ENCODE results near the gene KIRREL3.
A peak's percentile ranks its signal among the peaks of the same experiment; 100 is the strongest.

Gene KIRREL3

GRCh38 chr11:126624506-126624905, 376.1 kb downstream of the KIRREL3 start:
- no peak for DNase-seq

GRCh38 chr11:126619516-126619915, 381.1 kb downstream of the KIRREL3 start:
- no peak for DNase-seq

- no peak for DNase-seq
Measured at GRCh38 chr11:126615845-126616244, 384.7 kb downstream of the KIRREL3 start.

- DNase-seq, result no peak
Measured at GRCh38 chr11:126613272-126613671, 387.3 kb downstream of the KIRREL3 start.

GRCh38 chr11:126612671-126613070, 387.9 kb downstream of the KIRREL3 start:
- no peak for DNase-seq

GRCh38 chr11:126611438-126611837, 389.1 kb downstream of the KIRREL3 start:
- no peak for DNase-seq

GRCh38 chr11:126608658-126609057, 391.9 kb downstream of the KIRREL3 start:
- DNase-seq, result no peak

GRCh38 chr11:126607776-126608541, 392.6 kb downstream of the KIRREL3 start:
- DNase-seq, result no peak

GRCh38 chr11:126607374-126607773, 393.2 kb downstream of the KIRREL3 start:
- DNase-seq, result peak; percentile 58

- no peak for DNase-seq
Measured at GRCh38 chr11:126606484-126606883, 394.1 kb downstream of the KIRREL3 start.

GRCh38 chr11:126604461-126604860, 396.1 kb downstream of the KIRREL3 start:
- no peak for DNase-seq

GRCh38 chr11:126603486-126603885, 397.1 kb downstream of the KIRREL3 start:
- no peak for DNase-seq

- DNase-seq, result no peak
Measured at GRCh38 chr11:126602993-126603392, 397.6 kb downstream of the KIRREL3 start.

- no peak for DNase-seq
Measured at GRCh38 chr11:126602349-126602940, 398.1 kb downstream of the KIRREL3 start.

- no peak for DNase-seq
Measured at GRCh38 chr11:126601550-126602215, 398.9 kb downstream of the KIRREL3 start.

GRCh38 chr11:126601136-126601535, 399.4 kb downstream of the KIRREL3 start:
- no peak for DNase-seq

- DNase-seq, result no peak
Measured at GRCh38 chr11:126599217-126599897, 401.2 kb downstream of the KIRREL3 start.

- DNase-seq, result no peak
Measured at GRCh38 chr11:126598344-126599216, 402.0 kb downstream of the KIRREL3 start.

- DNase-seq, result no peak
Measured at GRCh38 chr11:126597041-126597440, 403.5 kb downstream of the KIRREL3 start.

- DNase-seq, result no peak
Measured at GRCh38 chr11:126596474-126596873, 404.1 kb downstream of the KIRREL3 start.

- no peak for DNase-seq
Measured at GRCh38 chr11:126595560-126595959, 405.0 kb downstream of the KIRREL3 start.

- DNase-seq, result no peak
Measured at GRCh38 chr11:126594921-126595367, 405.6 kb downstream of the KIRREL3 start.

Data from hematopoietic multipotent progenitor cell treated with erythropoietin and hydrocortisone succinate and interleukin-3 and kit ligand, for 4 days (in vitro differentiated cells).